Epithelial cell of esophagus (primary cell): Measurements from ENCODE around the gene TRPV4.

Experiments used
- DNase-seq: peaks from one replicate; pipeline ENCODE4 v3.0.0; 2010; ENCODE audit warnings: low read depth
- H3K4me3 ChIP-seq: 2 replicates; pipeline ENCODE4 v1.5.1; 2011; ENCODE audit warnings: mild to moderate bottlenecking, low read length, control low read depth
- TF ChIP-seq, protein P1 (sequence below): IDR thresholded peaks from 2 replicates; pipeline ENCODE4 v1.5.1; 2011; ENCODE audit warnings: low read depth, mild to moderate bottlenecking, low read length, control low read depth, inconsistent platforms; ENCODE audit not compliant: insufficient read depth; ENCODE audit errors: missing control alignments

Gene TRPV4

GRCh38 chr12:109741286-109741969 lies 91.8 kb downstream of the TRPV4 start:
- DNase-seq = no peak
- no peak overlapping the region for H3K4me3 ChIP-seq
- TF ChIP-seq, protein P1, sequence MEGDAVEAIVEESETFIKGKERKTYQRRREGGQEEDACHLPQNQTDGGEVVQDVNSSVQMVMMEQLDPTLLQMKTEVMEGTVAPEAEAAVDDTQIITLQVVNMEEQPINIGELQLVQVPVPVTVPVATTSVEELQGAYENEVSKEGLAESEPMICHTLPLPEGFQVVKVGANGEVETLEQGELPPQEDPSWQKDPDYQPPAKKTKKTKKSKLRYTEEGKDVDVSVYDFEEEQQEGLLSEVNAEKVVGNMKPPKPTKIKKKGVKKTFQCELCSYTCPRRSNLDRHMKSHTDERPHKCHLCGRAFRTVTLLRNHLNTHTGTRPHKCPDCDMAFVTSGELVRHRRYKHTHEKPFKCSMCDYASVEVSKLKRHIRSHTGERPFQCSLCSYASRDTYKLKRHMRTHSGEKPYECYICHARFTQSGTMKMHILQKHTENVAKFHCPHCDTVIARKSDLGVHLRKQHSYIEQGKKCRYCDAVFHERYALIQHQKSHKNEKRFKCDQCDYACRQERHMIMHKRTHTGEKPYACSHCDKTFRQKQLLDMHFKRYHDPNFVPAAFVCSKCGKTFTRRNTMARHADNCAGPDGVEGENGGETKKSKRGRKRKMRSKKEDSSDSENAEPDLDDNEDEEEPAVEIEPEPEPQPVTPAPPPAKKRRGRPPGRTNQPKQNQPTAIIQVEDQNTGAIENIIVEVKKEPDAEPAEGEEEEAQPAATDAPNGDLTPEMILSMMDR = no peak

DNA sequence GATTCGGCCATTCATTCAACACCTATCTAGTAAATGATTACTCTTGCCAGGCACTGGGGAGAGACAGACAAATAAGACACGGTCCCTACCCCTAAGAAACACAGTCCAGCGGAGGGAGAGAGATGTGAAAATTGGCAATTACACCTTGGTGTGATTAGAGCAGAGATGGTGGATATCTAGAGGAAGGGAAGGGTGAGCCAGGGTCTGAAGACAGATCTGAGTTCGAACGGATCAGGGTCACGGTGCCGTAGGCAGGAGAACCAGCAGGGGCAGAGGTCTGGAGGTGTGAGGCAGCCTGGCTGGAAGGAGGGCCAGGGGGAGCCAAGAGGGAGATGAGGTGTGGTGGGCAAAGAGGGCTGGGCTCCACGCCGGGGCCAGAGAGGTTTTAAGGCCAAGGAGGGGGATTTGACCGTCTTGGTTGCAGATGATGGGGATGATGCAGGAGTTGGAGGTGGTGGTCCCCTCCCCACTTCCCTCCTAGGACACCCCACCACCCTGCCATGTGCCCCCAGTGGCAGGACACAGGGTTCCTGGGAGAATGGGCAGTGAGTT lies 92.4 kb downstream of the TRPV4 start:
- DNase-seq = no peak
- no peak overlapping the region for H3K4me3 ChIP-seq
- TF ChIP-seq, protein P1 = no peak

DNA sequence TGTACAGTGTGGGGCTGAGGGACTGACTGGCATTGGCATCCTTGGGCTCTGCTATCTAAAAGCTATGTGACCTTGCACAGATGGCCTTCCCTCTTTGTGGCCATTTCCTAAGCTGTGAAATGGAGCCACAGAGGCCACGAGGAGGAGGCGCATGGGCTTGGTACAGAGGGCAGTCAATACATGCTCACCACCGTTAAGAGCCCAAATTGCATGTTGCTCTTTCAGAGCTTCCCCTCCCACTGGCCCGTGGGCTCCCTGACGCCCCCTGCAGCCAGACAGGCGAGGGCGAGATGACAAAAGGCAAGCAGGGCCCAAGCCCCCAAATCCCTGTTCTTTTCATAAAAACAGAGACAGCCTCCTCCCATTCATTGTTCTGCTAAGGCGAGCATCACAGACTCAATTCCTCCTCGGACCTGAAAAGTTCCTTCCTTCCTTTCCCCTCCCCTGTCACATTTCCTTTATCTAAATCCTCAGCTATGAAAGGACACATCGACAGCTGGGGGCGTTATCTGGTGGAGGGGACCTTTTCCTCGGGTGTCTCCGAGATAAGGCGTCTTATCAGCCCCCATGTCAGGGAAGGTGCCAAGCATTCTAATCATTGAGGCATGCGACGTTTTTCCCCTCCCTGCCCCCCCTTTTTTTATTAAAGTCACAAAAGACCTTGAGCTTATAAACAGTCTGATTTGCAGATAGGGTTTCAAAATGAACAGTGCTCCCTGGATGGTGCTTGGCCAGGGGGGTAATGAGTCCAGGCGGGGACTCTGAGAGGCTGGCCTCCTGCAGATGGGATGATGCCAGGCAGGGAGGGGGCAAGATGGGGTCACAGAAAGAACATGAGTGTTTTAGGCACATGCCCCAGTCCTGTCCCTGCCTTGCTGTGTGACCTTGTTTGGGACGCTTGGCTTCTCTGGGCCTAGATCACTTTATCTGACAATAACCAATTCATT lies 93.2 kb downstream of the TRPV4 start:
- no peak for DNase-seq
- TF ChIP-seq, protein P1 = no peak
- H3K4me3 ChIP-seq = no peak overlapping the region

- DNase-seq = no peak
- H3K4me3 ChIP-seq = no peak overlapping the region
- TF ChIP-seq, protein P1 = no peak
Observed at GRCh38 chr12:109738878-109739665, 94.1 kb downstream of the TRPV4 start.

DNA sequence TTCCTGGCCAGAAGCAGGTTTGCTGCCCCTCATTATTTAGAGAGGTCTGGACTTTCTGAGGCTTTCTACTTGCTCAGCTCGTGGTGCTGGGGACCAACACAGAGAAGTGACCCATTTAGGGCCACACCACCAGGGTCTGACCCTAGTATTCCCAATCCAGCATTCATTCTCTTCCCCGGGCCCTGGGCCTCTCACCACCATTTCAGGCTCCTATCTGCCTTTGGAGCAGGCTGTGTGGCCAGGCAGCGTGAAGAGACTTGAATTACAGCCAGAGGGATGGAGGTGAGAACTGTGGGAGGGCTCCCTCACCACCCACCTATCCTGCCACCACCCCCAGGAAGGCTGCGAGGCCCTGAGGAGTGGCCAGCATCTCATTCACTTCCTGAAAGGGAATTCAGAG lies 95.0 kb downstream of the TRPV4 start:
- TF ChIP-seq, protein P1 = no peak
- DNase-seq = no peak
- no peak overlapping the region for H3K4me3 ChIP-seq

- TF ChIP-seq, protein P1 = no peak
- no peak for DNase-seq
- H3K4me3 ChIP-seq = no peak overlapping the region
Observed at GRCh38 chr12:109737631-109738030, 95.6 kb downstream of the TRPV4 start.
